H1 (cell line): Measurements from ENCODE around the gene ZNF860. TPM values are rescaled to one million over a fixed set of nuclear protein-coding genes. Genes with fewer than 3 reads are reported as not detected.

ENCODE experiments used
- BCL11A ChIP-seq, 2 experiments: IDR thresholded peaks; one replicate each; pipeline ENCODE4 v1.6.1; 2011; ENCODE audit warnings: low read depth in 2 of 2, low read length in 2 of 2, mild to moderate bottlenecking in 2 of 2
- CBX8 ChIP-seq: fragments of 300-800, 300-1000 bp; sonication (generic); IDR thresholded peaks from 2 replicates; pipeline ENCODE4 v1.7.1; 2016; ENCODE audit warnings: low read depth, low read length, borderline replicate concordance
- EGR1 ChIP-seq: IDR thresholded peaks from 2 replicates; pipeline ENCODE4 v1.6.1; 2011; ENCODE audit warnings: low read depth, low read length, borderline replicate concordance
- EP300 ChIP-seq, 2 experiments: IDR thresholded peaks; 1 replicate in 1 of 2; 2 replicates in 1 of 2; pipeline ENCODE4 v1.6.1; 2011 to 2012; ENCODE audit warnings: low read depth in 2 of 2, low read length in 2 of 2, mild to moderate bottlenecking in 2 of 2, borderline replicate concordance in 1 of 2, inconsistent platforms in 1 of 2, moderate library complexity in 1 of 2
- KDM1A ChIP-seq: fragments of 200-600, 300-600 bp; sonication (generic); IDR thresholded peaks from 2 replicates; pipeline ENCODE4 v1.7.1; 2016; ENCODE audit warnings: mild to moderate bottlenecking, low read length, borderline replicate concordance
- SP1 ChIP-seq: IDR thresholded peaks from 2 replicates; pipeline ENCODE4 v1.6.1; 2011; ENCODE audit warnings: low read depth, low read length
- polyA plus RNA-seq, 7 experiments: library from polyadenylated mRNA; depleted of rRNA in 3 of 7; stranded (reverse) in 5 of 7; unstranded in 2 of 7; fragments of >200 nt in 5 of 7; fragments of 200-250 nt in 2 of 7; gene quantifications; 1 replicate in 5 of 7; 2 replicates in 1 of 7; 4 replicates in 1 of 7; pipeline versions ENCODE4 v1.2.1 to v1.2.3, GENCODE V29; 2011 to 2013; ENCODE audit warnings: missing spikeins in 2 of 7, mixed read lengths in 2 of 7
- total RNA-seq: library from RNA; stranded (reverse); fragmentation: NEBNext Ultra II Directional; extraction: Animal tissue kit (Norgen Biotek cat#: 25700); gene quantifications from 2 replicates; pipeline ENCODE4 v1.2.1, GENCODE V29; 2021

The ZNF860 gene
- total and polyA plus RNA-seq, 2 of the 8 experiments (the other 6 are each of a cell fraction or from before 2014, with no cell fraction given): 3.2 to 8.6 TPM

GRCh38 chr3:31996195-31996594 lies 14.6 kb downstream of the ZNF860 start (continued):
- TF ChIP-seq EP300 (IDR thresholded peaks at IDR 0.05; ENCODE audit: borderline replicate concordance in 1 of 2, low read depth in 2 of 2, low read length in 2 of 2): no peak
- TF ChIP-seq KDM1A: no peak
- no peak for TF ChIP-seq CBX8
- no peak for TF ChIP-seq SP1
- TF ChIP-seq EGR1: no peak
- TF ChIP-seq BCL11A (IDR thresholded peaks at IDR 0.05; ENCODE audit: low read depth in 2 of 2, low read length in 2 of 2): no peak
